ENCODE data around the gene ATP1B1. TPM values are rescaled to one million over a fixed set of nuclear protein-coding genes. Genes with fewer than 3 reads are reported as not detected.
A peak's percentile ranks its signal among the peaks of the same experiment; 100 is the strongest.

Gene ATP1B1
- total RNA-seq, 1 experiment from 2014 or later: 48.6 TPM

GRCh38 chr1:169117599-169117998 lies 11.1 kb downstream of the ATP1B1 start:
- no peak overlapping the region for H2AFZ ChIP-seq (ENCODE audit: low read depth, low read length, poor library complexity, severe bottlenecking)
- ATAC-seq (no peak), DNase-seq (ENCODE audit: low read depth, low spot score) (no peak)
- ChIA-PET POLR2A (no interaction called here), RAD21 (ENCODE audit: low non-redundant PET in 1 of 2, low total read pairs in 2 of 2, uncharacterized antibody in 2 of 2, unreplicated experiment in 2 of 2) (no interaction called here), CTCF (interaction anchor here (0.9 kb wide), 1 partner anchor 480 kb away, joined by 3 read pairs; no protein-coding TSS in a partner anchor)
- H4K20me1 ChIP-seq (ENCODE audit: insufficient read depth): no peaks in the 10 kb centered on the region
- intact Hi-C loops (cut with micrococcal nuclease): loop anchor here (10.0 kb wide), 1 partner anchor 773 kb away; no protein-coding TSS in a partner anchor
- TF ChIP-seq CEBPB (IDR thresholded peaks at IDR 0.05; ENCODE audit: low read depth): no peak
- TF ChIP-seq EZH2phosphoT487 (IDR thresholded peaks at IDR 0.05; ENCODE audit: borderline replicate concordance): no peak
- TF ChIP-seq MAX (IDR thresholded peaks at IDR 0.05): no peak
- TF ChIP-seq JUND (IDR thresholded peaks at IDR 0.05): no peak
- TF ChIP-seq ATF3 (IDR thresholded peaks at IDR 0.05): no peak
- no peak for TF ChIP-seq REST (IDR thresholded peaks at IDR 0.05; ENCODE audit: low read depth)
- no peak for TF ChIP-seq YY1 (IDR thresholded peaks at IDR 0.05; ENCODE audit: extremely low read depth, insufficient replicate concordance, low read depth, low read length)
- no peak for TF ChIP-seq CBX3 (IDR thresholded peaks at IDR 0.05; ENCODE audit: low read depth)
- TF ChIP-seq ZBTB33 (IDR thresholded peaks at IDR 0.05; ENCODE audit: extremely low read depth, insufficient replicate concordance, low read length): no peak
- no peak for TF ChIP-seq EZH2 (IDR thresholded peaks at IDR 0.05)
- peaks cover 91% of the 10 kb centered on the region for H3K79me2 ChIP-seq (ENCODE audit: insufficient read depth, low read length)
- peaks cover under 1 to 26% of the 10 kb centered on the region in 2 experiments; a peak in 2 of 4 replicates for H3K36me3 ChIP-seq (ENCODE audit: control insufficient read depth in 1 of 2, insufficient read depth in 2 of 2, low read length in 2 of 2)
- no peaks in the 10 kb centered on the region for H3K9me2 ChIP-seq (ENCODE audit: insufficient read depth)
- H3K9ac ChIP-seq (ENCODE audit: low read length): 0 out of 2 replicates have a peak overlapping the region, but pooled peaks have one; percentile 21
- H3K27me3 ChIP-seq (ENCODE audit: insufficient read depth, low read length): no peaks in the 10 kb centered on the region
- BruUV-seq (replicated peaks): no TSS peak
- no peak overlapping the region for H3K27ac ChIP-seq (ENCODE audit: low read depth, low read length)
- no peak overlapping the region for H3K4me3 ChIP-seq (replicated peaks in 1 of 2; ENCODE audit: low read depth in 1 of 2, low read length in 2 of 2)
- H3K9me3 ChIP-seq (ENCODE audit: control insufficient read depth in 1 of 2, insufficient read depth in 1 of 2, low read depth in 1 of 2, low read length in 2 of 2): no peaks in the 10 kb centered on the region
- peaks cover 38 to 75% of the 10 kb centered on the region in 2 experiments for H3K4me1 ChIP-seq (ENCODE audit: control insufficient read depth in 1 of 2, insufficient read depth in 2 of 2, low read length in 2 of 2)
- H3K4me2 ChIP-seq (ENCODE audit: low read length): peak overlapping the region; percentile 48; the same call in 1 of the 2 replicates
